Measurements from ENCODE around the gene KIF4B.

DNA sequence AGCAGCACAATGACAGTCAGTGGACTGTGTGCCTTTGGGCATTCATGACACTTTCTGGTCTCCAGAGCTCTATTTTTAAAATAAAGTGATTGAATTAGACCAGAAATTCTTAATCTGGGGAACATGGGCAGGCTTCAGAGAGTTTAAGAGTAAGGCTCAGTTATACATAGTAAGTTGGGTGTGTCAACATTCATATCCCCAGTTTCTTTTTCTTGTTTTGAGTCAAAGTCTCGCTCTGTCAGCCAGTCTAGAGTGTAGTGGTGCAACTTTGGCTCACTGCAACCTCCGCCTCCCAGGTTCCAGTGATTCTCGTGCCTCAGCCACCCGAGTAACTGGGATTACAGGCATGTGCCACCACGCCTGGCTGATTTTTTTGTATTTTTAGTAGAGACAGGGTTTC, 13.7 kb upstream of the KIF4B start:
- TF ChIP-seq, protein P1, sequence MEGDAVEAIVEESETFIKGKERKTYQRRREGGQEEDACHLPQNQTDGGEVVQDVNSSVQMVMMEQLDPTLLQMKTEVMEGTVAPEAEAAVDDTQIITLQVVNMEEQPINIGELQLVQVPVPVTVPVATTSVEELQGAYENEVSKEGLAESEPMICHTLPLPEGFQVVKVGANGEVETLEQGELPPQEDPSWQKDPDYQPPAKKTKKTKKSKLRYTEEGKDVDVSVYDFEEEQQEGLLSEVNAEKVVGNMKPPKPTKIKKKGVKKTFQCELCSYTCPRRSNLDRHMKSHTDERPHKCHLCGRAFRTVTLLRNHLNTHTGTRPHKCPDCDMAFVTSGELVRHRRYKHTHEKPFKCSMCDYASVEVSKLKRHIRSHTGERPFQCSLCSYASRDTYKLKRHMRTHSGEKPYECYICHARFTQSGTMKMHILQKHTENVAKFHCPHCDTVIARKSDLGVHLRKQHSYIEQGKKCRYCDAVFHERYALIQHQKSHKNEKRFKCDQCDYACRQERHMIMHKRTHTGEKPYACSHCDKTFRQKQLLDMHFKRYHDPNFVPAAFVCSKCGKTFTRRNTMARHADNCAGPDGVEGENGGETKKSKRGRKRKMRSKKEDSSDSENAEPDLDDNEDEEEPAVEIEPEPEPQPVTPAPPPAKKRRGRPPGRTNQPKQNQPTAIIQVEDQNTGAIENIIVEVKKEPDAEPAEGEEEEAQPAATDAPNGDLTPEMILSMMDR (IDR thresholded peaks at IDR 0.05; ENCODE audit: low read depth, low read length) = no peak
- TF ChIP-seq EZH2phosphoT487 (IDR thresholded peaks at IDR 0.05; ENCODE audit: low read depth) = no peak

Measured in OCI-LY3 (cell line).